Ishikawa (cell line): ENCODE measurements around the gene C6orf47.

Source experiments
- CEBPB ChIP-seq: IDR thresholded peaks from 2 replicates; pipeline ENCODE4 v1.6.1; 2012
- CREB1 ChIP-seq: IDR thresholded peaks from 2 replicates; pipeline ENCODE4 v1.6.1; 2012; ENCODE audit warnings: low read depth
- EGR1 ChIP-seq: IDR thresholded peaks from 2 replicates; pipeline ENCODE4 v1.6.1; 2012
- EP300 ChIP-seq: IDR thresholded peaks from 2 replicates; pipeline ENCODE4 v1.6.1; 2012; ENCODE audit warnings: borderline replicate concordance
- FOXM1 ChIP-seq: IDR thresholded peaks from 2 replicates; pipeline ENCODE4 v1.6.1; 2012; ENCODE audit warnings: low read depth, borderline replicate concordance
- NFIC ChIP-seq: IDR thresholded peaks from 2 replicates; pipeline ENCODE4 v1.6.1; 2012
- RAD21 ChIP-seq: IDR thresholded peaks from 2 replicates; pipeline ENCODE4 v1.6.1; 2012; ENCODE audit warnings: low read depth
- TAF1 ChIP-seq: IDR thresholded peaks from 2 replicates; pipeline ENCODE4 v1.6.1; 2012; ENCODE audit warnings: low read depth, mild to moderate bottlenecking
- TCF12 ChIP-seq: IDR thresholded peaks from 2 replicates; pipeline ENCODE4 v1.6.1; 2012; ENCODE audit warnings: low read depth
- TEAD4 ChIP-seq: IDR thresholded peaks from 2 replicates; pipeline ENCODE4 v1.6.1; 2012
- YY1 ChIP-seq: IDR thresholded peaks from 2 replicates; pipeline ENCODE4 v1.6.1; 2012; ENCODE audit warnings: low read depth
- ZBTB7A ChIP-seq: IDR thresholded peaks from 2 replicates; pipeline ENCODE4 v1.6.1; 2012; ENCODE audit warnings: low read depth
- TF ChIP-seq, protein P1 (sequence below): IDR thresholded peaks from 2 replicates; pipeline ENCODE4 v1.6.1; 2012; ENCODE audit warnings: low read depth, mild to moderate bottlenecking
- TF ChIP-seq, protein P2 (sequence below): IDR thresholded peaks from 2 replicates; pipeline ENCODE4 v1.6.1; 2012
- TF ChIP-seq, protein P3 (sequence below): IDR thresholded peaks from 2 replicates; pipeline ENCODE4 v1.6.1; 2012

The C6orf47 gene

DNA sequence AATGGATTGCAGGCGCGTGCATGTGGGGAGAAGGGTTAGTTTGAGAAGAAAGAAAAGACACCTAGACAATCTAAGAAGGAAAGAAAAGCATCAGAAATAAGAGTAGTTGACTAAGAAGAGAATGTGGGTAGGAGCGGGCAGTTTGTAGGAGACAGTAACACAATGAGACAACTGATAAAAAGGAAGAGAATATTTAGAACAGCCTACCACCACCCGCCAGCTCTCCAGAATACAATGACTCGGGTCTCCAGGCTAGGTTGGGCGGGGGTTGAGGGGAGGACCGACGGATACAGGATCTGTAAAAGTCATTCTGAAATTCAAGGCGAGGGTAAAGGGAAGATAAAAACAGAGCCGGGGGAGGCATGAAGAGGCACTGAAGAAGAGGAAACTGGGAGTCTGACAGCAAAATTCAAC lies 41.8 kb upstream of the C6orf47 start:
- TF ChIP-seq NFIC (no peak), YY1 (no peak), TEAD4 (no peak), ZBTB7A (peak; percentile 39; the same call in 1 of the 2 replicates), TAF1 (no peak)

DNA sequence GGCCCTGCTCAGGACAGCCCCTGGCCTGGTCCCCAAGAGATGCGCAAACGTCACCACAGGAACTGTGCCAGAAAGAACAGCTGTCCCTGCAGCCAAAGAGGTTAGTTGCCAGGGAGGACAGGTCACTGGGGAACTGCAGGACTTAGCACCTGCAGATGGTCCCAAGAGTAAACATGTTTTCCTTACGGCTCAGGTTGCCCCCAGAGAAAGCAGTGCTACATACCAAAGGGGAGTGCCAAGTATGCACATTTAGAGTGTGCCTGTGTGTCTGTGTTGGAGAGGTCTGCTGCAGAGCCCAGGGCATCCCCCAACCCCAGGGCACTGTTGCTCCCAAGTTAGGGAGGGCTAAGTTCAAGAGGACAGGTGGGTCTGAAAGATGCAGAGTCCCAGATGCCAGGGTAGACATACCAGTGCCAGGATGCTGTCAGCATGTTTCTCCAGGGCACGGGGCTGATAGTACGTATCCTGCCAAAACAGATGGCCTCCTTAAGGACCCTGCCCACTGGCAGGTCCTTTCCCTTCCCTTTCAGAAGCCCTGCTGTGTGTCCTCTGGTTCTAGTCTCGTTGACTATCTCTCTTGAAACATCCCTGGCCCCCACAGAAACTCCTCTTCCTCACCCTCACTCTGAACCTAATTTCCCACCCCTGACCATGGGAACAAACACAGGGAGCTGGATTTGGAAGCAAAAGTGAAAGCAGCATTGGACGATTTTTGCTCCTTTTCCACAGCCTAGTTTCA lies 41.3 kb upstream of the C6orf47 start:
- TF ChIP-seq, protein P1, sequence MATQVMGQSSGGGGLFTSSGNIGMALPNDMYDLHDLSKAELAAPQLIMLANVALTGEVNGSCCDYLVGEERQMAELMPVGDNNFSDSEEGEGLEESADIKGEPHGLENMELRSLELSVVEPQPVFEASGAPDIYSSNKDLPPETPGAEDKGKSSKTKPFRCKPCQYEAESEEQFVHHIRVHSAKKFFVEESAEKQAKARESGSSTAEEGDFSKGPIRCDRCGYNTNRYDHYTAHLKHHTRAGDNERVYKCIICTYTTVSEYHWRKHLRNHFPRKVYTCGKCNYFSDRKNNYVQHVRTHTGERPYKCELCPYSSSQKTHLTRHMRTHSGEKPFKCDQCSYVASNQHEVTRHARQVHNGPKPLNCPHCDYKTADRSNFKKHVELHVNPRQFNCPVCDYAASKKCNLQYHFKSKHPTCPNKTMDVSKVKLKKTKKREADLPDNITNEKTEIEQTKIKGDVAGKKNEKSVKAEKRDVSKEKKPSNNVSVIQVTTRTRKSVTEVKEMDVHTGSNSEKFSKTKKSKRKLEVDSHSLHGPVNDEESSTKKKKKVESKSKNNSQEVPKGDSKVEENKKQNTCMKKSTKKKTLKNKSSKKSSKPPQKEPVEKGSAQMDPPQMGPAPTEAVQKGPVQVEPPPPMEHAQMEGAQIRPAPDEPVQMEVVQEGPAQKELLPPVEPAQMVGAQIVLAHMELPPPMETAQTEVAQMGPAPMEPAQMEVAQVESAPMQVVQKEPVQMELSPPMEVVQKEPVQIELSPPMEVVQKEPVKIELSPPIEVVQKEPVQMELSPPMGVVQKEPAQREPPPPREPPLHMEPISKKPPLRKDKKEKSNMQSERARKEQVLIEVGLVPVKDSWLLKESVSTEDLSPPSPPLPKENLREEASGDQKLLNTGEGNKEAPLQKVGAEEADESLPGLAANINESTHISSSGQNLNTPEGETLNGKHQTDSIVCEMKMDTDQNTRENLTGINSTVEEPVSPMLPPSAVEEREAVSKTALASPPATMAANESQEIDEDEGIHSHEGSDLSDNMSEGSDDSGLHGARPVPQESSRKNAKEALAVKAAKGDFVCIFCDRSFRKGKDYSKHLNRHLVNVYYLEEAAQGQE, result no peak
- TF ChIP-seq NFIC, result no peak
- TF ChIP-seq TAF1, result no peak
- TF ChIP-seq, protein P2, sequence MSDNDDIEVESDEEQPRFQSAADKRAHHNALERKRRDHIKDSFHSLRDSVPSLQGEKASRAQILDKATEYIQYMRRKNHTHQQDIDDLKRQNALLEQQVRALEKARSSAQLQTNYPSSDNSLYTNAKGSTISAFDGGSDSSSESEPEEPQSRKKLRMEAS, result no peak
- TF ChIP-seq FOXM1, result no peak
- no peak for TF ChIP-seq RAD21
- no peak for TF ChIP-seq YY1
- no peak for TF ChIP-seq TCF12
- no peak; the same call in 1 of the 2 replicates for TF ChIP-seq ZBTB7A
- TF ChIP-seq, protein P3, sequence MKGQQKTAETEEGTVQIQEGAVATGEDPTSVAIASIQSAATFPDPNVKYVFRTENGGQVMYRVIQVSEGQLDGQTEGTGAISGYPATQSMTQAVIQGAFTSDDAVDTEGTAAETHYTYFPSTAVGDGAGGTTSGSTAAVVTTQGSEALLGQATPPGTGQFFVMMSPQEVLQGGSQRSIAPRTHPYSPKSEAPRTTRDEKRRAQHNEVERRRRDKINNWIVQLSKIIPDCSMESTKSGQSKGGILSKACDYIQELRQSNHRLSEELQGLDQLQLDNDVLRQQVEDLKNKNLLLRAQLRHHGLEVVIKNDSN, result no peak
- TF ChIP-seq CREB1, result no peak
- TF ChIP-seq EGR1, result no peak
- no peak for TF ChIP-seq TEAD4
- no peak for TF ChIP-seq CEBPB
- TF ChIP-seq EP300, result no peak

DNA sequence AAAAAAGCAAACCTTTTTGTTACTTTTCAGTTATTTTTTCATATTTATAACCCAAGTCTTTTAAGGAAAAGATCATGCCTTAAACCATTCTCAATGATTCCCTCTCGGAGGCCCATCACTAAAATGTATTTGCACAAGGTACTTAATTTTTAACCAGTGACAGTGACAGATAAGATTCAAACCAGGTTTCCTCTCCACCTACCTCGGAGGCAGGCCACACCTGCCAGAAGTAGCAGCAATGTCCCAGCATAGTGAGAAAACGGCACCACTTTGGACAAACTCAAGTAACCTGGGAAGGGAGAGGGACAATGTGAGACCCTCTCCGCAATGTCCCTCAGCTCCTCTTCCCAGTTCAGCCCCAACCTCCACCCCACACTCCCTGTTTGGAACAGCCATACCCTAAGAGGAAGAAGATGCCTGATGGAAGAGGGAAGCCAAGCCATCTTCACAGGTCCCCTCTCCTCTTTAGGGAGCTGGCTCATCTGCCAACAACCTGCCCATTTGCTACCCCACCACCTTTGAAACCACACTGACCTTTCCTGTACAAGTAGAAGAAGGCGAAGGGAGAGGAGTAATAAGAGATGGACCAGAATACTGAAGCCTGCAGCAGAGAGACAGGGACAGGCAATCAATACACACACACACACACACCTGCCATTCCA lies 40.3 kb upstream of the C6orf47 start:
- TF ChIP-seq, protein P3, result no peak
- no peak for TF ChIP-seq EGR1
- no peak for TF ChIP-seq ZBTB7A
- TF ChIP-seq TAF1, result no peak
- no peak for TF ChIP-seq CEBPB
- TF ChIP-seq RAD21, result no peak
- TF ChIP-seq, protein P1, result no peak
- TF ChIP-seq FOXM1, result no peak
- TF ChIP-seq TCF12, result no peak
- no peak for TF ChIP-seq TEAD4
- TF ChIP-seq, protein P2, result no peak
- no peak for TF ChIP-seq NFIC
- no peak for TF ChIP-seq YY1

DNA sequence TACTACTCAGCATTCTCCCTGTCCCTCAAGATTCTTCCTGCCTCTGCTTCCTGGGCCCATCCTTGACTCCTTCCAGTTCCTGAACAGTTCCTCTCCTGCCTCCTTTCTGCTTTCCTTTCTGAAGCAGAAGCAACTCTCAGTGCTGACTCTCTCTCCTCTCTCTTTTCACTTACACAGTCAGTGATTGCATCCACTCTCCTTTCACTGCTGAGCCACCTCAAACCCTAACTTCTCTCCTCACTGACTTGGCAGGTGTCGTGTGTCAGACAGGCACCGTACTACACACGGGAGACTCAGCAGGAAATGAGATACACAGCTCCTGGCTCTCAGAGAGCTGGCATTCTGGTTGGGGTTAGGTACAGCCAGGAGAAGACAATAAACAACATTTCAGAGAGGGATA lies 37.0 kb upstream of the C6orf47 start:
- TF ChIP-seq YY1 (no peak), NFIC (no peak), ZBTB7A (no peak), RAD21 (no peak), EGR1 (no peak), EP300 (no peak), TCF12 (no peak), TEAD4 (no peak), TAF1 (no peak), CEBPB (no peak), FOXM1 (no peak), CREB1 (no peak)
- TF ChIP-seq, protein P2, result no peak
- TF ChIP-seq, protein P1, result no peak
- TF ChIP-seq, protein P3, result no peak
